NCI-H82 treated with DMSO at 0.1 percent for 48 hours (cell line): ENCODE measurements around the gene GSTO2.

ENCODE experiments used
- DNase-seq: peaks from one replicate; lab custom pipeline; 2025; ENCODE audit not compliant: unreplicated experiment; lab: John Stamatoyannopoulos, UW

The GSTO2 gene

DNA sequence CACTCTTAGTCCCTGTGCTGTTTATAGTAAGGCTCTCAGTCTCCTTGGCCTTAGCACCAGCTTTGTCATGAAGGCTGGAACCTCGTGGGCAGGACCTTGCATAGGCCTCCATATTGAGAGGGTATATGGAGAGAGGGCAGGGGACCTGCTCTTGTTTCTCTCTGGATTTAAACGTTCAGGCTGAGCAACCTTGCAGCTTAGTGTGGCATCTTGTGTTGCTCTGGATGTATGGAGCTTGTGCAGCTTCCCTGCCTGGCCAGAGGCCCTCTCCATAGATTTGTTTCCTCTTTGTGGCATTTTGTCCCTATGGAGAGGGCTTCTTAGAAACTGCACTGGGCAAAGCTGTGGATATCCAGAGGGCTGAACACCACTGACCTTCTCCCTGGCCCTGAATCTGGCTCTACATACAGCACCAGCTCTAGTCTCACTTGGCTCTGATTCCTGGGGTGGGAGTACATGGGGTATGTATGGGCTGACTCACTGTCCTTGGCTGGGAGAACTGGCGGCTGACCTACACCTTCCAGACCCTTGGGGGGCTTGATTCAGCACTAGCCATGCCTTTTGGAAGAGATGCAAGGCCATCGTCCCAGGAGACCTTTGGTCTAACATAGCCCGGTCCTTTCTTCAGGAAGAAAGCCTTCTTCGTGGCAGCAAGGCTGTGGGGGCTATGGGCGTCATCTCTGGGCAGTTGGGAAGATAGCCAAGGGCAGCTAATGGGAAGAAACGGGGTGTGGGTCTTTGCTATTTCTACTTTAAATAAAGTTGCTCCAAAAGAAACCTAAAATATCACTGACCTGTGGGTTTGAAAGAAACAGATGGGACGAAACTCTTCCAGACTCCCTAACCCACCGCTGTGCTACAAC lies 38.8 kb downstream of the GSTO2 start:
- no peak for DNase-seq

- DNase-seq: no peak
Measured at GRCh38 chr10:104308439-104308903, 39.5 kb downstream of the GSTO2 start.

- DNase-seq: no peak
Measured at GRCh38 chr10:104309980-104310978, 41.3 kb downstream of the GSTO2 start.

GRCh38 chr10:104311184-104311720 lies 42.3 kb downstream of the GSTO2 start:
- DNase-seq: no peak

DNA sequence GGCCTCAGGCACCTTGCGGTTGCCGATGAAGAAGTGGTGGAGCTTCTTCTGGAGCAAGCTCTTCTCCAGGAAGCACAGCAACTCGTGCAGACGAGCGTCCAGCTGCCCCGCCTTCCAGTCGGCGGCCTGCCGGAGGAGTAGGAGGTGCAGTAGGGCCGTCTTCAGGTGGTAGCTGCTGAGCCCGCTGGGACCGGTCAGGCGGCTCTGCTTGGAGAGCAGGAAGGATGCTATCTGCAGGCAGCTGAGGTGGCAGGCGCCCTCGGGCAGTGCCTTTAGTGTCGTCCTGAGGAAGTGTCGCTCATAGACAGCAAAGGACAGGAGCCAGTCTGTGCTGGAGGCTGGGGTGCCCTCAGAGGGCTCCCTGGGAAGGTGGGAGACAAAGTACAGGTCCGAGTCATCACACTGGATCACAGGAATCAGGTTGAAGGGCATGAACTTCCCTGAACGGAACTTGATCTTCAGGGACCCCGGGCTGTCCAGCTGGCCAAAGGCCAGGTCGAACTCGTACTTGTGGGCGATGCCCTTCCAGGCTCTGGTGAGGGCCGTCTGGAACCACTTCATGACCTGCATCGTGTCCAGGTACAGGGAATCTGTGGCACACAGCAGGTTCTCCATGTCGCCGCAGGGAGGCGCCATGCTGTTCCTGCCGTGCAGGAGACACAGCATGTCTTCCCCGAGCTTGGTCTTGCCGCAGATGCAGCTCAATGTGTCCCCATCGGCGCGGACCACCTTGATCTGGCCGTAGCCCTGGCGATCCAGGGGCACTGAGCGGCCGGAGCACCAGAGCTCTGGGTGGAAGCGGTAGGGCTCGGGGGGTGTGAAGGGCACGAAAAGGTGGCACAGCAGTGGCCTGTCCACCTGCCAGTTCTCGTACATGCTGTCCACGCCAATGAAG lies 45.9 kb downstream of the GSTO2 start:
- DNase-seq: no peak

GRCh38 chr10:104315486-104315921 lies 46.5 kb downstream of the GSTO2 start:
- no peak for DNase-seq

- DNase-seq: no peak
Measured at GRCh38 chr10:104316321-104317099, 47.5 kb downstream of the GSTO2 start.

- no peak for DNase-seq
Measured at GRCh38 chr10:104317269-104317710, 48.3 kb downstream of the GSTO2 start.

DNA sequence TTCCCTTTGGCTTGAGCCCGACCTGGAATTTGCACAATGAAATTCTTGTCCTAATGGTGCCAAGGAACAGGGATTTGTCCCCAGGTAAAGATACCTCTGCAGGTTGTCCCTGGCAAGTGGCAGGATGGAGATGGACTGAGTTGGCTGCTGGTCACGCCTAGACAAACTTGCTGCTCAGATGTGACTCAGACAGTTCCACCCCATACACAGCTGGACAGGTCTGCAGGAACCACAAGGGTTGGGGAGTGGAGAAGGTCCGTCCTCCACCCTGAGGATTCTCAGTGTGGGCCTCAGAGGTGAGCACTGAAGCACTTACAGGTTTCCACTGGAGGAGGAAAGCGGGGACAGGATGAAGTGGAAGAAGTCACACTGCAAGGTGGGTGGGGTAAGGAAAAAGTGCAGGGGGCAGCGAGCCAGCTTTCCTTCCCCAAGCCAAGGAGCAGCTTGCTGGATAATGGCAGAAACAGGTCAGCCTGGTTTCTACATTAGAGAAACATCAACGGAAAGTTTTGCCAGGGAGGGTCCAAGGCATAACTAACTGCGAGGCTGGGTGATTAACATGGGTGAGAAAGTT lies 48.8 kb downstream of the GSTO2 start:
- no peak for DNase-seq

DNA sequence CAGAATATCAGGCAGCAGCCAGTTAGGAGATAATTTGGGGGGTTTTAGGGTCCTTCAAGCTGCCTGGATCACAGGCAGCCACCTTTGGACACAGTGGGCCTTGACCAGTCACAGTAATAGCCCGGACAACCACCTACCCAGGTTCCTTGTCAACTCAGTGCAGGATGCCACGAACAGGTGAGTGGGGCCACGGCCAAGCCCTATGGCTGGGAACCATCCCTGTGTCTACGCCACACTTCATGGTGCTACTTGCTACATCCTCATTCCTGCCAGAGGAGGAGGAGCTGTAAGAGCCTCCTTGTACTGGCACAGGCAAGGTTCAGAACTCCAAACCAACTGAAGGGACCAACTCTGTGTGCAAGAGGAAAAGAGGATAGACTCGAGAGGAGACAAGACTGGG lies 49.3 kb downstream of the GSTO2 start:
- DNase-seq: no peak

GRCh38 chr10:104318810-104319741 lies 50.1 kb downstream of the GSTO2 start:
- DNase-seq: no peak

DNA sequence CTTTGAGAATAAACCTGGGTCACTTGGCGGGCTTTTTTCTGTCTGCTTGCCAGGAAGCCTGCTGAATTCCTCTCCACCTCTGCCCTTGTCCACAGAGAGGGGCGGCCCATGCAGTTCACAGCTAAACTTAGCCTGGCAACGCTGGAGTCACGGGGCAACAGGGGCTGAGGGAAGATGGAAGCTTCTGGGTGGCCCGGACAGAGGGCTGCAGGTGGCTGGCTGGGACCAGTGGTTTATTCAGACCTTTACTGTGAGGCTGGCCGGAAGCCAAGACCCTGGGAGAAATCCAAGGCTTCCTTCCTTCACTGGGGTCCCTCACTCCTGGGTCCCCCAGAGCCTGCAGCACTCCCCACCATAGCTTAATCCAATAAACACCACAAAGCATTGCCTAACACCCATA lies 52.2 kb downstream of the GSTO2 start:
- no peak for DNase-seq

- no peak for DNase-seq
Measured at GRCh38 chr10:104321725-104322415, 52.9 kb downstream of the GSTO2 start.

- no peak for DNase-seq
Measured at GRCh38 chr10:104322416-104322782, 53.4 kb downstream of the GSTO2 start.

DNA sequence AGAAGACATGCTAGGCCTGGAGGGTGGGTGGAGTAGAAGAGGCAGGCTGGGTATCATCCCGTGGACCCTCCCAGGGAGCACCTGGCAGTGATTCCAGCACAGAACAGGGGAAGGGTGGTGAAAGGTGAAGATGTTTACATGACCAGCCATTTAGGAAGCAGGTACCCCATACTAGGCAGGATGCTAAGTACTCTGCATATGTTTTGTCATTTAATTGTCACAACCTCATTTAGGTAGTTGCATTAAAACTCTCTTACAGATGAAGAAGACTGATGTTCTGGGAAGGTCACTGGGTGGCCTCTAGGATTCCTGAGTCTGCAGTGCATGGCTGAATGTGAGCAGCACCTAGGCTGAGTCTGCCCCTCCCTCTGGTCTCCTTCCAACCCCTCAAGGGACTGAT lies 54.1 kb downstream of the GSTO2 start:
- DNase-seq: no peak

DNA sequence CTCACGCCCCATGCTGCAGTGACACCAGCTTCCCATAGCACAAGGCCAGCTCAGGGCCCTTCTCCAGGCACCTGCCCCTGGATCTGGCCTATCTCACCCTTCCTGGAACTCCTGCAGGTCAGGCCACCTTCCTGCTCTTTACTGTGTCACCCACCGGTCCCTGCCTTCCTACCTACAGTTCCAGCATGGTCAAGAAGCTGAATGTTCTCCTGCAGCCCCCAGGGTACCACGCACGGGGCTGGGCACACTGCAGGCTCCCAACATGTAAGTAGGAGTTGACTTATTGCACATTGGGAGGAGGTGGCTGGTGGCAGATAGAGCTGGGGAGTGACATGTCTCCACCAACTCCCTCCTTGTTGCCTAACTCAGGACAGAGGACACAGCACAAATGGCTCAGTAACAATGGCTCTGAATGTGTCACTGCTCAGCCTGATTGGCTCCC lies 54.8 kb downstream of the GSTO2 start:
- DNase-seq: no peak

DNA sequence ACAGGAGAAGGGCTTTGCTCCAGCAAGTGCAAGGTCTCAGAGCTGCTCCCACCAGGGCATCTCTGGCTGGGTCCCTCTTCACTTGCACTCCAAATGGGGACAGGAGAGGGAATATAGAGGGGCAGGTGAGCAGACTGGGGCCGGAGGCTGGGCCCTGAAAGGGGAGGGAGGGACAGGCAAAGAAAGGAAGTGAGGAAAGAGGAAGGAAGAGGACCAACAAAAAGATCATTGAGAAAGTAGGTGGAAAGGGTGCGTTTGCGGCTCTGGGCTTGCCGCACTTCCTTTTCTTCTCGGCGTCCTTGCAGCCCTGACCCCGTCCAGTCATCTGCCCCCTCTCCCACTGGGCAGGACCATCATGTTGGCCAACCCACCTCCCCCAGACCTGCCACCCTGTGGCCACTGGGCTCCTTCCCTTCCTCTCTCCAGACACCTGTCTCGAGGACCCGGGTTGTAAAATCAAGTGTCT lies 55.3 kb downstream of the GSTO2 start:
- DNase-seq: no peak
